Neural cell (in vitro differentiated cells): ENCODE results near the gene PSMB8.

Experiments used
- EP300 ChIP-seq: fragments of 450-650 bp; conservative IDR thresholded peaks from 2 replicates; pipeline ENCODE4 v1.6.1; 2014; ENCODE audit warnings: antibody characterized with exemption, mild to moderate bottlenecking, moderate library complexity; ENCODE audit not compliant: poor library complexity, severe bottlenecking
- EZH2 ChIP-seq: fragments of 200-600, 300-800 bp; shearing (Covaris generic), sonication (generic); IDR thresholded peaks from 2 replicates; pipeline ENCODE4 v1.6.1; 2014; ENCODE audit warnings: antibody characterized with exemption, low read length, borderline replicate concordance, mild to moderate bottlenecking; ENCODE audit not compliant: insufficient read depth, poor library complexity, severe bottlenecking
- POLR2AphosphoS5 ChIP-seq: IDR thresholded peaks from 2 replicates; pipeline ENCODE4 v1.6.1; 2012
- RAD21 ChIP-seq: fragments of 450-650 bp; conservative IDR thresholded peaks from 2 replicates; pipeline ENCODE4 v1.6.1; 2014; ENCODE audit warnings: antibody characterized with exemption, mild to moderate bottlenecking, moderate library complexity
- TAF1 ChIP-seq: IDR thresholded peaks from 2 replicates; pipeline ENCODE4 v1.6.1; 2012; ENCODE audit warnings: low read depth
- TF ChIP-seq, protein P1 (sequence below): fragments of 450-650 bp; IDR thresholded peaks from 2 replicates; pipeline ENCODE4 v1.5.1; 2014; ENCODE audit warnings: antibody characterized with exemption, mild to moderate bottlenecking, moderate library complexity; ENCODE audit not compliant: poor library complexity, severe bottlenecking
- TF ChIP-seq, protein P2 (sequence below): IDR thresholded peaks from 2 replicates; pipeline ENCODE4 v1.6.1; 2012; ENCODE audit warnings: borderline replicate concordance

DNA sequence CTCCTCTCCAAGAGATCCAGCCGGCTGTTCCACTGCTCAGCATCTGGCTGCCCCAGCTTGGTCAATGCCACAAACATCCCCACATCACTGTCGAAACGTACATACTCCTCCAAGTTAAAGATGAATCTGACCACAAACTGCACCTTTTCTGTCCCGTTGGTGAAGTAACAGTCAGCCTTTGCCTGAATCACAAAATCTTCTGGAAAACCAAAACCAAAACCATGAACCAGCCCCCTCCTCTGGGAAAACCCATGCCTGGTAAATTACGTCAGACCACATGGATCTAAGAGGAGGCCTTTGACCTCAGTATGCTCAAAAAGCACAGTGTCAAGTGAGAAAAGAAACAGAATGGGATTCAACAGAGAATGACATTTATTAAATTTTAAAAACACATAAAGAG is 28.7 kb downstream of the PSMB8 start:
- TF ChIP-seq EZH2 (no peak), RAD21 (no peak), POLR2AphosphoS5 (no peak), EP300 (no peak), TAF1 (no peak)
- TF ChIP-seq, protein P1, sequence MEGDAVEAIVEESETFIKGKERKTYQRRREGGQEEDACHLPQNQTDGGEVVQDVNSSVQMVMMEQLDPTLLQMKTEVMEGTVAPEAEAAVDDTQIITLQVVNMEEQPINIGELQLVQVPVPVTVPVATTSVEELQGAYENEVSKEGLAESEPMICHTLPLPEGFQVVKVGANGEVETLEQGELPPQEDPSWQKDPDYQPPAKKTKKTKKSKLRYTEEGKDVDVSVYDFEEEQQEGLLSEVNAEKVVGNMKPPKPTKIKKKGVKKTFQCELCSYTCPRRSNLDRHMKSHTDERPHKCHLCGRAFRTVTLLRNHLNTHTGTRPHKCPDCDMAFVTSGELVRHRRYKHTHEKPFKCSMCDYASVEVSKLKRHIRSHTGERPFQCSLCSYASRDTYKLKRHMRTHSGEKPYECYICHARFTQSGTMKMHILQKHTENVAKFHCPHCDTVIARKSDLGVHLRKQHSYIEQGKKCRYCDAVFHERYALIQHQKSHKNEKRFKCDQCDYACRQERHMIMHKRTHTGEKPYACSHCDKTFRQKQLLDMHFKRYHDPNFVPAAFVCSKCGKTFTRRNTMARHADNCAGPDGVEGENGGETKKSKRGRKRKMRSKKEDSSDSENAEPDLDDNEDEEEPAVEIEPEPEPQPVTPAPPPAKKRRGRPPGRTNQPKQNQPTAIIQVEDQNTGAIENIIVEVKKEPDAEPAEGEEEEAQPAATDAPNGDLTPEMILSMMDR = no peak
- TF ChIP-seq, protein P2, sequence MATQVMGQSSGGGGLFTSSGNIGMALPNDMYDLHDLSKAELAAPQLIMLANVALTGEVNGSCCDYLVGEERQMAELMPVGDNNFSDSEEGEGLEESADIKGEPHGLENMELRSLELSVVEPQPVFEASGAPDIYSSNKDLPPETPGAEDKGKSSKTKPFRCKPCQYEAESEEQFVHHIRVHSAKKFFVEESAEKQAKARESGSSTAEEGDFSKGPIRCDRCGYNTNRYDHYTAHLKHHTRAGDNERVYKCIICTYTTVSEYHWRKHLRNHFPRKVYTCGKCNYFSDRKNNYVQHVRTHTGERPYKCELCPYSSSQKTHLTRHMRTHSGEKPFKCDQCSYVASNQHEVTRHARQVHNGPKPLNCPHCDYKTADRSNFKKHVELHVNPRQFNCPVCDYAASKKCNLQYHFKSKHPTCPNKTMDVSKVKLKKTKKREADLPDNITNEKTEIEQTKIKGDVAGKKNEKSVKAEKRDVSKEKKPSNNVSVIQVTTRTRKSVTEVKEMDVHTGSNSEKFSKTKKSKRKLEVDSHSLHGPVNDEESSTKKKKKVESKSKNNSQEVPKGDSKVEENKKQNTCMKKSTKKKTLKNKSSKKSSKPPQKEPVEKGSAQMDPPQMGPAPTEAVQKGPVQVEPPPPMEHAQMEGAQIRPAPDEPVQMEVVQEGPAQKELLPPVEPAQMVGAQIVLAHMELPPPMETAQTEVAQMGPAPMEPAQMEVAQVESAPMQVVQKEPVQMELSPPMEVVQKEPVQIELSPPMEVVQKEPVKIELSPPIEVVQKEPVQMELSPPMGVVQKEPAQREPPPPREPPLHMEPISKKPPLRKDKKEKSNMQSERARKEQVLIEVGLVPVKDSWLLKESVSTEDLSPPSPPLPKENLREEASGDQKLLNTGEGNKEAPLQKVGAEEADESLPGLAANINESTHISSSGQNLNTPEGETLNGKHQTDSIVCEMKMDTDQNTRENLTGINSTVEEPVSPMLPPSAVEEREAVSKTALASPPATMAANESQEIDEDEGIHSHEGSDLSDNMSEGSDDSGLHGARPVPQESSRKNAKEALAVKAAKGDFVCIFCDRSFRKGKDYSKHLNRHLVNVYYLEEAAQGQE = no peak
